ENCODE results near the gene NGEF.
A peak's percentile ranks its signal among the peaks of the same experiment; 100 is the strongest.
"Not testable (repeated sequence)": the region's sequence is repeated elsewhere in the genome, so short reads cannot be mapped to it uniquely, and the experiment has no call there.

The NGEF gene

DNA sequence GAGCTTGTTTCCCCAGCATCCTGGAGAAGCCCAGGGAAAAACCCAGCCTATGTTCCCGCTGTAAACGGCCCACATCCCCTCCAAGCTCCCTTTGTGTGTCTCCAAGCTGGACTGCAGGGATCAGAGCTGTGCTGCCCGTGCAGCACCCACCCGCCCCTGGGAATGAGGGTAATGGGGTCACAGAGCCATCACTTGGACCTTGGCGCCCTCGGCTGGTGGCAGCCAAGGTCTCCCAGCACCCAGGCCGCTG is 46.4 kb upstream of the NGEF start:
- FAIRE-seq = no peak
- TF ChIP-seq, protein P1, sequence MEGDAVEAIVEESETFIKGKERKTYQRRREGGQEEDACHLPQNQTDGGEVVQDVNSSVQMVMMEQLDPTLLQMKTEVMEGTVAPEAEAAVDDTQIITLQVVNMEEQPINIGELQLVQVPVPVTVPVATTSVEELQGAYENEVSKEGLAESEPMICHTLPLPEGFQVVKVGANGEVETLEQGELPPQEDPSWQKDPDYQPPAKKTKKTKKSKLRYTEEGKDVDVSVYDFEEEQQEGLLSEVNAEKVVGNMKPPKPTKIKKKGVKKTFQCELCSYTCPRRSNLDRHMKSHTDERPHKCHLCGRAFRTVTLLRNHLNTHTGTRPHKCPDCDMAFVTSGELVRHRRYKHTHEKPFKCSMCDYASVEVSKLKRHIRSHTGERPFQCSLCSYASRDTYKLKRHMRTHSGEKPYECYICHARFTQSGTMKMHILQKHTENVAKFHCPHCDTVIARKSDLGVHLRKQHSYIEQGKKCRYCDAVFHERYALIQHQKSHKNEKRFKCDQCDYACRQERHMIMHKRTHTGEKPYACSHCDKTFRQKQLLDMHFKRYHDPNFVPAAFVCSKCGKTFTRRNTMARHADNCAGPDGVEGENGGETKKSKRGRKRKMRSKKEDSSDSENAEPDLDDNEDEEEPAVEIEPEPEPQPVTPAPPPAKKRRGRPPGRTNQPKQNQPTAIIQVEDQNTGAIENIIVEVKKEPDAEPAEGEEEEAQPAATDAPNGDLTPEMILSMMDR (IDR thresholded peaks at IDR 0.05; ENCODE audit: insufficient read depth, missing control alignments) = no peak
- no peak for DNase-seq (ENCODE audit: insufficient read length, low spot score)

DNA sequence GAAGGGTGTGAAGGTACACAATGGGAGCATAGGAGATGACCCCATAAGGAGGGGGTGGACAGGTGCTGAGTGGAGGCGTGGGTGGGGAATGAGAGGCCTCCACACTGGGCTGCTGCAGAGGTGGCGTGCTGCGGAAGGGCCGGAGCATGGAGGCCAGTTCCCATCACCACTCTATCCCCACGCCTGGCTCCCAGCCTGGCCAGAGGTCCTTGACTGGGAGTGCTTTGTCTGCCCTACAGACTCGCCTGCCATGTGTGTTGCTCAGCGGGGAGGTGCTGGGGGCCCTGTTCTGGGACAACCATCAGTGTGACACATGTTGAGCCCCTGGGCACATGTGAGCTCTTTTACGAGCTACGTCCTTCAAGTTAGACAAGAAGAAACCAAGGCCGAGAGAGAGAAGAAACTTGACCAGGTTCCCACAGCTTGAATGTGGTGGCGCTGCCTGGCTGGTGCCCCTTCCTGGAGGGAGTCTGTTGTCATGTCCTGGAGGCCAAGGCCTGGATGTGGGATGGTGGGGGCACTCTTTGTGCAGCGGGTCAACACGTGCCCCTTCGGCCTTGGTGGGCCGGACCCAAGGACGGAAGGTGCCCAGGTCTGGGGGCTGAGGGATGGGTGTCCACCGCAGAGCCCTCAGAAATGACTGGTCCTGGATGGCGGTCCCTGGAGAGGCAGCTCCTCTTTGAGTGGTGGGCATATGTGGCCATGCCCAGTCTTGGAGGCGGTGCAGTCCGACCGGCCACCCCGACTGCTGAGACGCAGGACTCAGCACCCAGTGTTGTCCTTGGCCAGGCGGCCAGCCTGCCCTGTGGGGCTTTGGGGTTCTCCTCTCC is 45.9 kb upstream of the NGEF start:
- TF ChIP-seq, protein P1 (IDR thresholded peaks at IDR 0.05; ENCODE audit: insufficient read depth, missing control alignments) = no peak
- FAIRE-seq = no peak
- DNase-seq (ENCODE audit: insufficient read length, low spot score) = no peak

DNA sequence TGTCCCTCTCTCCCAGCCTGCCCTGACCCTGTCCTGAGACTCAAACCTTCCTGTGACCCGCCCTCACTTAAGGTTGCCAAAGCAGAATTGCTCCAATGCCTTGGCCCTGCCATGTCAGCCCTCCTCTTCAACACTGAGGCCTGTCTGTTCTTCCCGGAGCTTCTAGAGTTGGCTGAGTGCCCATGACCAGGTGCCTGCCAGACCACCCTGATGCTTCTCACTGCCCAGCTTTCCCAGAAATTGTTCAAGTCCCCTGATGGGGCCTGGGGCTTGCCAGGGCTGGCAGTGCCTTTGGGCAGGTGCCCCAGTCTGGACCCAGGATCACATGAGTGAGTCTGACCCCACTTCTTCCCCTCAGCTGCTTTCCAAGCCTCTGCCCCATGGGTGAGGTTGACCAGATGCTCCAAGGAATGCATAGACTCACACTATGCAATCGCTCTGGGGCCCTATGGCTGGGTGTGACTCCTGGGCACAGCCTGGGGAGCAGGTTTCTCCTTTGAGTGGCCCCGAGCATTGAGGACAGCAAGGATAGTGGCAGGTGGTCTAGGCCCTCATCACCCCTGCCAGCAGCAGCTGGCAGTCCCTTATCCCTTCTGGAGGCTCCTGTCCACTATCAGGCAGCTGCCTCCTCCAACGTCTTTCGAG is 44.0 kb upstream of the NGEF start:
- FAIRE-seq (no peak), DNase-seq (ENCODE audit: insufficient read length, low spot score) (no peak)
- TF ChIP-seq, protein P1 (IDR thresholded peaks at IDR 0.05; ENCODE audit: insufficient read depth, missing control alignments) = no peak

DNA sequence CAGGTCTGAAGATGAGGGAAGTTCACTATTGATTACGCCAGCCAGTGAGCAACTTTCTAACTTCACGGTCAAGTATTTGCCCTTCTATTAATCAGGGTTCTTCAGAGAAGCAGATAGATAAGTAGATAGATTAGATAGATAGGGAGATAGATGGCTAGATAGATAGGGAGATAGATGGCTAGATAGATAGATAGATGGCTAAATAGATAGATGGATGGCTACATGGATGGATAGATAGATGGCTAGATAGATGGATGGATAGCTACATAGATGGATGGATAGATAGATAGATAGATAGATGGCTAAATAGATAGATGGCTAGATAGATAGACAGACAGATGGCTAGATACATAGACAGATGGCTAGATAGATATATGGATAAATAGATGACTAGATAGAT is 42.3 kb upstream of the NGEF start:
- no peak for DNase-seq (ENCODE audit: insufficient read length, low spot score)
- TF ChIP-seq, protein P1 (IDR thresholded peaks at IDR 0.05; ENCODE audit: insufficient read depth, missing control alignments) = no peak
- FAIRE-seq = no peak

DNA sequence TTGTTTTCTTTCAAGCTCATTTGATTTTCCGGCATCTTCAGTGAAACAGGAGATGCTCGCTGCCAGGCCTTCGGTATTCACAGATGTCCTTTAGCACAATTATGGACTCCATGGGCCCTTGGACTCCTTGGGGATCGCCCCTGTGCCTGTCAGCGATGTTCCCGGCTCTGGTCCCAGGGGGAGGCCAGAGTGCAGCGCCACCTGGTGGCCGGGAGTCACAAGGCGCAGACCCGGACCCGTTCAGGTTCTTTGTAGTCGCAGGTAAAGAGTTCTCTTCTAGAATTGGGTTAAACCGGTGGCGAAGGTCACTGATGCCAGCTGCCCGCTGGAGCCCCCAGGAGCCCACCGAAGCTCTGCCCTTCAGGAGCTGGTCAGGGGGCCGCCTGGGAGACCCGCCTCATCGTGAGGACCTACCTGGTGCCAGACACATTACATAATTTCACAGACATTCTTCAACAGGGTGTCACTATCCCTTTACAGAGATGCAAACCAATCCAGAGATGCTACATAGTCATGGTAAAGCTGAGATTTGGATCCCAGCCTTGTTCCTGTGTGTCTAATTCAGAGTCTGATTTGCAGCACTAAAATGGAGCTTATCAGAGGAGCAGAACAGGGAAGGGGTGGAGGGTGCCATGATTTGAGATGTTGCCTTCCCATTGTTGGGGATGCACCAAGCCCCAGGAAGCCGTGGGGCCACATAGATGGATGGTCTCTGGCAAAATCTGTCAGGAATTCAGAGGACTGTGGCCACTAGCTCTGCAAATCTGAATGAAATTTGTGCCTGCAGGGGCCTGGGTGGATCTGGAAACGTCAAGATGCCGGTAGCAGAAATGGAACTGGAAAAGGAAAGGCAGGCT is 41.1 kb upstream of the NGEF start:
- FAIRE-seq (no peak), DNase-seq (ENCODE audit: insufficient read length, low spot score) (peak; percentile 89)
- TF ChIP-seq, protein P1 (IDR thresholded peaks at IDR 0.05; ENCODE audit: insufficient read depth, missing control alignments) = peak; percentile 74

DNA sequence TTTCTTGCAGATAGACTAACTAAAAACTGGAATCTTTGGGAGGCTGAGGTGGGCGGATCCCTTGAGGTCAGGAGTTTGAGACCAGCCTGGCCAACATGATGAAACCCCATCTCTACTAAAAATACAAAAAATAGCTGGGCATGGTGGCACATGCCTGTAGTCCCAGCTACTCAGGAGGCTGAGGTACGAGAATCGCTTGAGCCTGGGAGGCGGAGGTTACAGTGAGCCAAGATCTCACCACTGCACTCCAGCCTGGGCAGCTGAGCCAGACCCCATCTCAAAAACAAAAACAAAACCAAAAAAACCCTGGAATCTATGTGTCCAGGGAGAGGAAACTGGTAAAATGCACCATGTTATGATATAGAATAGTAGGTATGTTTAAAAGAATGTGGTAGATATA is 39.5 kb upstream of the NGEF start:
- not testable (repeated sequence) for DNase-seq (ENCODE audit: insufficient read length, low spot score); FAIRE-seq

DNA sequence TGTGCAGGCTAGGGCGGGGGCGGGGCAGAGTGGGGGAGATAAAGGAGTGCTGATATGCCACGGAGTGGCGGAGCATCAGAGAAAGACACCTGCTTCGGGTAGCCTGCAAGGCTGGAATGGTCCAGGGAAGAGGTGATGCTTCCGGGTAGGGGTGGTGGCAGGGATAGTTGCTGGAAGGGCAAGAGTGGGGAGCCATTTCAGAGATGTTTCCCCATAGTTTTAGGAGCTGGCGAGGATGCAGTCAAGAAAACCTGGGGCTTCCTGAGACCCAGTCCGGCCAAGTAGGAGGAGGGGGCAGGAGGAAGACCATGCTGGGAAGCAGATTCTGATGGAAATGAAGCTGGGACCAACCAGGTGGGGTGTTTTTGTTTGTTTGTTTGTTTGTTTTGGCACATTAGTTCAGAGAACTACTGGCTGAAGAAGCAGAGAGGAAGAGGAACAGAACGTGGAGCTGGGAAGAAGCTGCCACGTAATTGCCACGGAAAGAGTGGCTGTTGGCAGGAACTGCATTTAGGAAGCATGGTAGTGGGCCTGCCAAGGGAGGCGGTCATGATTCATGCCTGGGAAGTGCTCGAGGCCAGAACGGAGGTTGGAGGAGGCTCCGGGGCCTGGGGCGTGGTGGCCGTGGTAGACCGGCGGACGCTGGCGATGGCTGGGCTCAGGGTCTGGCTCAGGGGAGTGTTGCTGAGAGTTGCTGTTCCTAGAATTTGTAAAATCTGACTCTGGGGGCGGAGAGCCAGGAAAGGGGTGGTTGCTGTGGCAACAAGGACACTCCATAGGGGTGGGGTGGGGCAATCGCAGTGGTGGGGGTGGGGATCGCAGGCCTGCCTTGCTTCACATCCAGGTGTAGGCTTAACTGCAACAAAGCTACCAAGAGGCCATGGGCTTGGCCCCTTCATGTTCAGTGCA is 38.4 kb upstream of the NGEF start:
- FAIRE-seq = no peak
- DNase-seq (ENCODE audit: insufficient read length, low spot score) = no peak

More for the DNA sequence above, 38.4 kb upstream of the NGEF start:
- TF ChIP-seq, protein P1 (IDR thresholded peaks at IDR 0.05; ENCODE audit: insufficient read depth, missing control alignments) = no peak

All from D721Med (cell line).